GM19324 (cell line): Measurements from ENCODE around the gene ZNF492.
"Not testable (repeated sequence)": the region's sequence is repeated elsewhere in the genome, so short reads cannot be mapped to it uniquely, and the experiment has no call there.

Experiments used
- ATAC-seq: cut with Tn5 transposase; IDR thresholded peaks from one replicate; pipeline ENCODE4 v1.9.1; 2021; ENCODE audit warnings: mild to moderate bottlenecking, moderate library complexity; ENCODE audit not compliant: unreplicated experiment, low FRiP score

Gene ZNF492

DNA sequence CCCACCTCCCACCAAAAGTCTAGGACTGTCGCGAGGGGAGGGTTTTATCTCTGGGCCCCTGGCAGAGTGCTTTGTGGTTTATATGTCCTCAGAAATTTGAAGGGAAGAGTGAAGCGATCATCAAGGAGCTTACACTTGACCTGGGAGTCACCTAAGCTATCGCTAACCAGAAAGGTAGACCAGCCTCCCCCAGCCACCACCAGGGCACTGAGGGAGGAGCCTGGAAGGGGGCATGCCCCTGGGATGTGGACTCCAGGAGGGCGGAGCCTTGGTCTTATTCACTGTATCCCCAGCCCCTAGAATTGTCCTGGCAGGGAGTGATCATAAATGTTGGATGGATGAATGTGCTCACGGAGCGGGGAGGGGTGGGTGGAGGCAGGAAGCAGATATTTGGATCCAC, 16.9 kb upstream of the ZNF492 start:
- not testable (repeated sequence) for ATAC-seq

DNA sequence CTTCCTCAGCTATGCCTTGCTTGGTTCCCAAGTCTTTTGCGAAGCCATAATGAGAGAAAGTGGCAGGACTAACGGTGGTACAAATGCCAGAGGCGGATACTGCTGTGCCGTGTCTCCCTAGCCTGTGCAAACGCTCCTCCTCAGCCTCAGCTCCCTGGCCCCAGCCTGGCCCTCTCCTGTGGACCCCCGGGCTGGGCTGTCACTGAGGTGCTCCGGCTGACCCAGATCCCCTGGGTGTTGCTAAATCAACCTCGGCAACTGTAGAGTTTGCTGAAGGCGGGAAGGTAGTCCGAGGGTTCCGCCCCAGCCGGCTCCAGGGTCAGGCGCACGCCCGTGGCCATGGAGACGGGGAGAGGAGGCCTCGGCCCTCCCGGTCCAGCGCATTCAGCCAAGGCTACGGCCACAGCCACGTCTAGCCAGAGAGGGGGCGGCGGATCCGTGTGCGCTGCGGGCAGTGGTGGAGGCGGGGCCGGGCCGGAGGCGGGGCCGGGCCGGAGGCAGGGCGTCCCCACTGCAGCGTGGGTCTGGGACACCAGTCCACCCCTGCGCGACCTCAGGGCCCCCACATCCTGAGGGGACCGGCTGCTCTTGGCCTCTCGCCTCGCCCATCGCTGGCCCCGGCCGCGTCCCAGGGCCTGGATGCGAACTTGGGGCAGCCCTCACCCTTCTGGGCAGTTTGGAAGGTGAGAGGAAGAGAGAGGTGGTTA, 16.4 kb upstream of the ZNF492 start:
- ATAC-seq = no peak

DNA sequence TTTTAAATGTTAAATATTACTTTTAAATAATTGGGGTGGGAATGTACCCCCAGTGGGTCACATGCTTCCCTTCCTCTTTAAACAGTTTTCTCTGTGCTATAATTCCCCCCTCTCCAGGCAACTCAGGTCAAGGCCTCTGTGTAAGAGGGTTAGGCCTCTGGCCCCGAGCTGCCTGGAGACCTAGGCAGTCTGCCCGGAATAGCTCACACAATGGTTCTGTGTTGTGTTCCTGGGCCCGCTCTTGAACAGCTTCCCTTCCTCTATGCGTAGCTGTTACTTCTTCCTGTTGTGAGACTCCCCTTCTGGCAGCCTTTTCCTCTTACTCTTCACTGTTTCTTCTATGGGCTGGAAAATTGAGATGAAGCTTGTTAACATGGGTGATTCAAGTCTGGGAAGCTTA, 14.8 kb upstream of the ZNF492 start:
- no peak for ATAC-seq

DNA sequence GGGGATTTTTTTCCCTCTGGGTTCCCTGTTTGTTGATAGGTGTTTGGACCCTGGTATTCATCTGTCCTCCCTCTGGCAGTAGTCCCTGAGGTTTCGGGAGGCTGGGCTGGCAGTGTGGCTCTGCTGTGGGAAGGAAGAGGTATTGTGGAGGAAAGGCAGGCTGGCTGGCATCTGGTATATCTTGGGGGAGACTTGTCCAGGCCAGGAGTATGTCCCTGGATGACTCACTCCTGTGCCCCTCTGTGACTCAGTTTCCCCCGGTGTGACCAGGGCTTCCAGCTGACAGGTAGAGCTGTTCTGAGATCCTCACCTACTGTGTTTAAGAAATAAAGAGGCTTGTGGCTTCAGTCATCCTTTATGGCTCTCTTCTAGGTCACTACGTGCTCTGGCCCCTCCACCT, 14.2 kb upstream of the ZNF492 start:
- no peak for ATAC-seq

DNA sequence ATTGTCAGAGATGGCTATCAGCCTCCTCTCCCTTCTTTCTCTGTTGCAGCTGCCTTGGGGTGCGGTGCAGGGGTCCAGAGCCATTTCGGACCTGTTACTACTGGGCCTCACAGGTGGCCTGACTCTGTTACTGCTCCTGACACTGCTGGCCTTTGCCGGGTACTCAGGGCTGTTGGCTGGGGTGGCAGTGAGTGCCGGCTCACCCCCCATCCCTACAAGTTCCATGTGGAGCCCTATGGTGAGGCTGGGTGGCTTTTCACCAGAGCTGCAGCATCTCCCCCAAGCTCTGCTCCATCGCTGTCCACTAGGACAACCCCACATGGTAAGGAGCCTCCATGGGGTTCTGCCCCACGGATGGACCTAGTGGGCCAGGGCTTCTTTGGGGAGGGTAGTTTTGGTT, 13.7 kb upstream of the ZNF492 start:
- ATAC-seq = no peak

DNA sequence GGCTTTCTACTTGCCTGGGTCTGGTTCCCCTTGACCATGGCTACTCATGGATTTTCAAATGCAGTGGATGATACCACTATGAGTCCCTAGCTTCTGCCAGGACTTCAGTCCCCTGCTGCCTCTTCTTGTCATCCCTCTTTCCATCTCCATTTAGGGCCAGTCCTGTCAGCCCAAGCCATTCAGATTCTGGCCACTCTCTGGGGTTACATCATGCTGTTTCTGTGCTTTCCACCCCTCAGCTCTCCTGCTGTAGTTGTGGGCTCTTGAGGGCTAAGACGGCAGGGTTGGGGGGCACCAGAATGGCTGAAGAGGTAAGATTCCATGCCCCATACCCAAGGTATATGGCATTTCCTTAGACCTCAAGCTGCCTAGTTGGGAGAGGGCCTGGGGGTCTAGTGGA, 13.2 kb upstream of the ZNF492 start:
- no peak for ATAC-seq

- no peak for ATAC-seq
These were observed 12.1 kb upstream of the ZNF492 start for GRCh38 chr19:22622020-22622419.

GRCh38 chr19:22622901-22623840, 11.0 kb upstream of the ZNF492 start:
- ATAC-seq = no peak

- ATAC-seq = no peak
These were observed 10.3 kb upstream of the ZNF492 start for GRCh38 chr19:22623841-22624221.

GRCh38 chr19:22625266-22626035, 8.7 kb upstream of the ZNF492 start:
- no peak for ATAC-seq

GRCh38 chr19:22627526-22627925, 6.6 kb upstream of the ZNF492 start:
- no peak for ATAC-seq

DNA sequence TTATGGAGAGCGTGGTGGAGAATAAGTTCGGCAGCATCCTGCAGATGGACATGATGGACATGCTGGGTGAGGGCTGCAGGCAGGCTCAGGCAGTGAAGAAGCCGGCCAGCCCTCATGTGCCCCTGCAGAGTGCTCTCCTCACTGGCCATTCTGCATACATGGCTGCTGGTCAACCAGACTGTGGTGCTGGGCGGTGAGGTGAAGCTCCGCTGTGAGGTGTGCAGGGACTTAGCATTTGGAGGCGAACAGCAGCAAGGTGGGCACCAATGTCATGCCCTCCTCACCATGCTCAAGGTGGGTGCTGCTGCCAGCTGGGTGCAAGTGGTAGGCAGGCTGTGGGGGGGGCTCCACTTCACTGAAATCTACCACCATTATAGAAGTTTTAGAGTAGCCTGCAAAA, 5.7 kb upstream of the ZNF492 start:
- no peak for ATAC-seq

GRCh38 chr19:22634450-22634827, 315 bp downstream of the ZNF492 start:
- ATAC-seq = no peak

DNA sequence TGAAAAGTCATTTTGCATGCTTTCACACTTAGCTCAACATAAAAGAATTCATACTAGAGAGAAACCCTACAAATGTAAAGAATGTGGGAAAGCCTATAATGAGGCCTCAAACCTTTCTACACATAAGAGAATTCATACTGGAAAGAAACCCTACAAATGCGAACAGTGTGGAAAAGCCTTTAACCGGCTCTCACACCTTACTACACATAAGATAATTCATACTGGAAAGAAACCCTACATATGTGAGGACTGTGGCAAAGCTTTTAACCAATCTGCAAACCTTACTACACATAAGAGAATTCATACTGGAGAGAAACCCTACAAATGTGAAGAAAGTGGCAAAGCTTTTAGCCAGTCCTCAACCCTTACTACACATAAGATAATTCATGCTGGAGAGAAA, 51.4 kb downstream of the ZNF492 start:
- not testable (repeated sequence) for ATAC-seq

DNA sequence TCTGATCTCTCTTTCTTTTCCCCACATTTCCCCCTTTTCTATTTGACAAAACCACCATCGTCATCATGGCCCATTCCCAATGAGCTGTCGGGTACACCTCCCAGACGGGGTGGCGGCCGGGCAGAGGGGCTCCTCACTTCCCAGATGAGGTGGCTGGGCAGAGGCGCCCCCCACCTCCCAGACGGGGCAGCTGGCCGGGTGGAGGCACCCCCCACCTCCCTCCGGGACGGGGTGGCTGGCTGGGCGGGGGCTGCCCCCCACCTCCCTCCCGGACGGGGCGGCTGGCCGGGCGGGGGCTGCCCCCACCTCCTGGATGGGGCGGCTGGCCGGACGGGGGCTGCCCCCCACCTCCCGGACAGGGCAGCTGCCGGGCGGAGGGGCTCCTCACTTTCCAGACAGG, 68.5 kb downstream of the ZNF492 start:
- ATAC-seq = not testable (repeated sequence)

GRCh38 chr19:22703096-22703495, 69.0 kb downstream of the ZNF492 start:
- ATAC-seq = not testable (repeated sequence)

GRCh38 chr19:22708983-22709382, 74.9 kb downstream of the ZNF492 start:
- no peak for ATAC-seq
